ENCODE measurements around the gene PIPOX.

The PIPOX gene

DNA sequence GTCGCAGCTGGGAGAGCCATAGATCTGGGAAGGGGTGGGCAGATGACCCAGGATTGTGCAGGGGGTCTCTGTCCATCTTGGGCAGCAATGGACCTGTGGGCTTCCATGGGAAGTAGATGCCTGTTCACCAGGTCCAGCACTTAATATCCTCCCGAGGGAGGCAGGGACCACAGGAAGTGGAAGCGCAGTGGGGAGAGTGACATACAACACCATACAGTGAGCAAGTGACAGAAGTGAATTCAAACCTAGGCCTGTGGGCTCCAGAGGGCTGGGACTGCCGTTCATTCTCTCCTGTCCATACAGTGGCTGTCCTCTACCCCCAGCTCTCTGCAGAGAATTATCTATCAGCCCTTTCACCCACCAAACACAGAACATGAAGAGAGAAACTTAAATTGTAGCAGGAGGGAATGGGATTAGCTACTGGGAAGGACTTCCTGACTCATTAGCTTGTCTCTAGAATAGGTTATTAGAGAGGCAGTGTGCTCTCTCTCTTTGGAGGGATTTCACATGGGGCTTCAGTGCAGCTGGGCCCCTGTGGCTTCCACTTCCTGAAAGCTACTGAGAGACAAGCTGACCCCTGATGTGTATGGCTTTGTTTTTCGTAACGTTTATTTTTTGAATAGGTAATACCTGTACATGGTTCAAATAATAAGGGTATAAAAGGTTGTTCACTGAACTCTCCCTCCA, 24.0 kb upstream of the PIPOX start:
- no peak for DNase-seq (ENCODE audit: low read depth in 2 of 2)
- no peak overlapping the region for H3K4me3 ChIP-seq (replicated peaks in 1 of 2; ENCODE audit: low read depth in 2 of 2, low read length in 2 of 2)
- TF ChIP-seq, protein P1, sequence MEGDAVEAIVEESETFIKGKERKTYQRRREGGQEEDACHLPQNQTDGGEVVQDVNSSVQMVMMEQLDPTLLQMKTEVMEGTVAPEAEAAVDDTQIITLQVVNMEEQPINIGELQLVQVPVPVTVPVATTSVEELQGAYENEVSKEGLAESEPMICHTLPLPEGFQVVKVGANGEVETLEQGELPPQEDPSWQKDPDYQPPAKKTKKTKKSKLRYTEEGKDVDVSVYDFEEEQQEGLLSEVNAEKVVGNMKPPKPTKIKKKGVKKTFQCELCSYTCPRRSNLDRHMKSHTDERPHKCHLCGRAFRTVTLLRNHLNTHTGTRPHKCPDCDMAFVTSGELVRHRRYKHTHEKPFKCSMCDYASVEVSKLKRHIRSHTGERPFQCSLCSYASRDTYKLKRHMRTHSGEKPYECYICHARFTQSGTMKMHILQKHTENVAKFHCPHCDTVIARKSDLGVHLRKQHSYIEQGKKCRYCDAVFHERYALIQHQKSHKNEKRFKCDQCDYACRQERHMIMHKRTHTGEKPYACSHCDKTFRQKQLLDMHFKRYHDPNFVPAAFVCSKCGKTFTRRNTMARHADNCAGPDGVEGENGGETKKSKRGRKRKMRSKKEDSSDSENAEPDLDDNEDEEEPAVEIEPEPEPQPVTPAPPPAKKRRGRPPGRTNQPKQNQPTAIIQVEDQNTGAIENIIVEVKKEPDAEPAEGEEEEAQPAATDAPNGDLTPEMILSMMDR (IDR thresholded peaks at IDR 0.05; ENCODE audit: low read depth, low read length) = no peak

DNA sequence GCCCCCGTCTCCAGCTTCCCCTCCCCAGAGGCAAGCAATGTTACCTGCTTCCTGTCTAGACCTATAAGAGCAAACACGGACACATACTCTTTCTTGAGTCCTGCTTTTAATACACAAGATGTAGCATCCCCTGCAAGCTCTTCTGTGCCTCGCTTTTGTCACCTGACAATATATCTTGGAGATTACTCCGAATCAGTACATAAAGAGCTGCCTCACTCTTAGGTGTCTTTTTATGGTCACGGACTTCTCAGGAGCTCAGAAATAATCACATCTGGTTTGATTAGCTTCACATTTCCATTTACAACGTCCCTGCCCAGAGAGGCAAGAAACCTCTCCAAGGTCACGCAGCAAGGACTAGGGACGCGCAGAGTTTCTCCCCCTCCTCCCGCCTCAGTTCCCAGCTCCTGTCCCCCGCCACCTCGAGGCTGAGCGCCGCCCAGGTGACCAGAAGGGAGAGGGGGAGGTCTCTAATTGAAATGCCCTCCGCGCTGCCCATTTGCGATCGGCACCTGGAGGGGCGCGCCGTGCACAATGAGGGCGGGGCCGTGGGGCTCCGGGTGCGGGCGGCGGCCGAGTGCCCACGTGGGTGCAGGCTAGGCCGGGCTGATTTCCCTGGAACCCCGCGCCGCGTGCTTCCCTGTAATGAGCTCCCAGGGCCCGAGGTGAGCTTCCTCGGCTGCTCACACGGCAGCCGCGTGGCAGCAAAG, 23.3 kb upstream of the PIPOX start:
- H3K4me3 ChIP-seq (replicated peaks in 1 of 2; ENCODE audit: low read depth in 2 of 2, low read length in 2 of 2) = no peak overlapping the region
- no peak for DNase-seq (ENCODE audit: low read depth in 2 of 2)
- TF ChIP-seq, protein P1 (IDR thresholded peaks at IDR 0.05; ENCODE audit: low read depth, low read length) = no peak

GRCh38 chr17:29020576-29020975, 22.4 kb upstream of the PIPOX start:
- no peak overlapping the region for H3K4me3 ChIP-seq (replicated peaks in 1 of 2; ENCODE audit: low read depth in 2 of 2, low read length in 2 of 2)
- DNase-seq (ENCODE audit: low read depth in 2 of 2) = no peak
- TF ChIP-seq, protein P1 (IDR thresholded peaks at IDR 0.05; ENCODE audit: low read depth, low read length) = no peak

GRCh38 chr17:29021226-29021625, 21.7 kb upstream of the PIPOX start:
- TF ChIP-seq, protein P1 (IDR thresholded peaks at IDR 0.05; ENCODE audit: low read depth, low read length) = no peak
- no peak for DNase-seq (ENCODE audit: low read depth in 2 of 2)
- H3K4me3 ChIP-seq (replicated peaks in 1 of 2; ENCODE audit: low read depth in 2 of 2, low read length in 2 of 2) = no peak overlapping the region

DNA sequence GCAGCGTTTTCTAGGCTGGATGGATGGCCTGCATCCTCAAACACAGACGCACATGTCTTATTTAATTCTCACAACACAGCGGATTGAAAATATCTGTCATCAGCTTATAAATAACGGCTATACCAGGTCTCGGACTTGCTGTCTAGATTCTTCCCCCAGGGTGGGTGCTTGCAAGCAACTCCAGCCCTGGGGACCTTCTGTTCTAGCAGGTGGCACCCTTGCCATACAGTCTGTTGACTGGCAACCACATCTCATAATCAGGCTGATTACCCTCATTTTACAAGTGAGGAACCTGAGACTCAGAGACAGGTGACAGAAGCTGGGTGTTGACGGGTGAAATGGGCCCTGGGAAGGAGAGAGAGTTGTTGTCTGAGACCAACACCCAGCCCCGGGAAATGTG, 20.9 kb upstream of the PIPOX start:
- DNase-seq (ENCODE audit: low read depth in 2 of 2) = no peak
- TF ChIP-seq, protein P1 (IDR thresholded peaks at IDR 0.05; ENCODE audit: low read depth, low read length) = no peak
- no peak overlapping the region for H3K4me3 ChIP-seq (replicated peaks in 1 of 2; ENCODE audit: low read depth in 2 of 2, low read length in 2 of 2)

DNA sequence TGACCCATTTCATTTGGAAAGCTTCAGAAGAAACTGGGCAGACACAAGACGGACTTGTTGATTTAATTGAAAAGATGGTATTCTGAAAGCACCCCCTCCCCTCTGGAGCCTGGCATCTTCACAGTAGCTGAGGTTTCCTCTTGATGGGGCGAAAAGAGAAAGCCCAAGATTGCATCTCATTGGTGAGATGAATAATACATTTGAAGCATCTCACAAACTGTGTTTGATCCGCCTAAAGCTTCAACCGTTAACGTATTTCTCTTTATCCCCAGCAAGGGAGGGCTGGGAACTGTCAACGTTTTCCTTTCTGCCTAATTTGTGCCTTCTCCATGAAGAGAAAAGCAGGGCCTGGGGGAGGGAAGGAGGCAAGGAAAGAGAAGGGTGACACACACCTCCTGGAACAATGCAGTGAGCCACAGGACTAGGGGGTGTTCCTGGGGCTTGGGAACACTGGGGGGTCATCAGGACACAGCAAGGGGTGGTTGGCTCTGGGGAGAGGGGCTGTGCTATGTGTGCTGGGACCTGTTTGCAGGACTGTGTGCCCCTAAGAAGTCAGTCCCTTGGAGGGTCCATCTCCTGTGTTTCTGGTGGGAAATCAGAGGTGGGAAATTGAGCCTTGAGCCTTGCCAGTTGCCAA, 18.5 kb upstream of the PIPOX start:
- no peak overlapping the region for H3K4me3 ChIP-seq (replicated peaks in 1 of 2; ENCODE audit: low read depth in 2 of 2, low read length in 2 of 2)
- TF ChIP-seq, protein P1 (IDR thresholded peaks at IDR 0.05; ENCODE audit: low read depth, low read length) = no peak
- DNase-seq (ENCODE audit: low read depth in 2 of 2) = no peak

Measured in cardiac fibroblast (primary cell).